ENCODE results near the gene FKBP2.

FKBP2 gene

GRCh38 chr11:64266339-64266738, 25.4 kb downstream of the FKBP2 start:
- H3K27ac Mint-ChIP-seq: no peak overlapping the region
- no peaks in the 10 kb centered on the region for H3K9me3 Mint-ChIP-seq
- no peak for DNase-seq
- H3K36me3 Mint-ChIP-seq (ENCODE audit: low read depth): peaks cover 51% of the 10 kb centered on the region
- H3K27me3 Mint-ChIP-seq: no peaks in the 10 kb centered on the region
- H3K4me3 Mint-ChIP-seq: no peak overlapping the region
- H3K4me1 Mint-ChIP-seq (ENCODE audit: low read depth): peaks cover 15% of the 10 kb centered on the region

- Mint-ChIP-seq H3K27ac (peak overlapping the region; percentile 99), H3K4me1 (ENCODE audit: low read depth) (peaks cover 22% of the 10 kb centered on the region), H3K4me3 (no peak overlapping the region), H3K36me3 (ENCODE audit: low read depth) (peaks cover 48% of the 10 kb centered on the region), H3K9me3 (no peaks in the 10 kb centered on the region), H3K27me3 (no peaks in the 10 kb centered on the region)
- DNase-seq: no peak
These were observed 26.5 kb downstream of the FKBP2 start for GRCh38 chr11:64267207-64267945.

- Mint-ChIP-seq H3K4me3 (peak overlapping the region; percentile 98), H3K4me1 (ENCODE audit: low read depth) (peaks cover 25% of the 10 kb centered on the region)
- DNase-seq: no peak
These were observed 27.4 kb downstream of the FKBP2 start for GRCh38 chr11:64268025-64268892.

GRCh38 chr11:64268893-64269539, 28.1 kb downstream of the FKBP2 start:
- Mint-ChIP-seq H3K36me3 (ENCODE audit: low read depth) (peaks cover 42% of the 10 kb centered on the region), H3K27ac (peak overlapping the region; percentile 99), H3K4me3 (peak overlapping the region; percentile 98), H3K9me3 (no peaks in the 10 kb centered on the region), H3K27me3 (no peaks in the 10 kb centered on the region), H3K4me1 (ENCODE audit: low read depth) (peaks cover 25% of the 10 kb centered on the region)
- DNase-seq: peak; percentile 45

More at GRCh38 chr11:64268025-64268892, 27.4 kb downstream of the FKBP2 start:
- Mint-ChIP-seq H3K27me3 (no peaks in the 10 kb centered on the region), H3K27ac (peak overlapping the region; percentile 99), H3K9me3 (no peaks in the 10 kb centered on the region), H3K36me3 (ENCODE audit: low read depth) (peaks cover 42% of the 10 kb centered on the region)

GRCh38 chr11:64269540-64270220, 28.8 kb downstream of the FKBP2 start:
- Mint-ChIP-seq H3K4me1 (ENCODE audit: low read depth) (peaks cover 25% of the 10 kb centered on the region), H3K36me3 (ENCODE audit: low read depth) (peaks cover 39% of the 10 kb centered on the region), H3K4me3 (peak overlapping the region; percentile 98), H3K27me3 (no peaks in the 10 kb centered on the region), H3K27ac (peak overlapping the region; percentile 99), H3K9me3 (no peaks in the 10 kb centered on the region)
- DNase-seq: peak; percentile 99

GRCh38 chr11:64275031-64275800, 34.3 kb downstream of the FKBP2 start:
- Mint-ChIP-seq H3K4me1 (ENCODE audit: low read depth) (peaks cover 14% of the 10 kb centered on the region), H3K27ac (no peak overlapping the region), H3K4me3 (no peak overlapping the region), H3K36me3 (ENCODE audit: low read depth) (peaks cover 43% of the 10 kb centered on the region), H3K9me3 (no peaks in the 10 kb centered on the region), H3K27me3 (no peaks in the 10 kb centered on the region)
- no peak for DNase-seq

GRCh38 chr11:64275841-64276240, 34.9 kb downstream of the FKBP2 start:
- no peak for DNase-seq
- H3K4me3 Mint-ChIP-seq: no peak overlapping the region
- H3K27me3 Mint-ChIP-seq: no peaks in the 10 kb centered on the region
- H3K36me3 Mint-ChIP-seq (ENCODE audit: low read depth): peaks cover 39% of the 10 kb centered on the region
- peaks cover 14% of the 10 kb centered on the region for H3K4me1 Mint-ChIP-seq (ENCODE audit: low read depth)
- H3K27ac Mint-ChIP-seq: peak overlapping the region; percentile 44
- H3K9me3 Mint-ChIP-seq: no peaks in the 10 kb centered on the region

- no peak overlapping the region for H3K27ac Mint-ChIP-seq
- no peaks in the 10 kb centered on the region for H3K9me3 Mint-ChIP-seq
- H3K27me3 Mint-ChIP-seq: no peaks in the 10 kb centered on the region
- peaks cover 45% of the 10 kb centered on the region for H3K36me3 Mint-ChIP-seq (ENCODE audit: low read depth)
- H3K4me1 Mint-ChIP-seq (ENCODE audit: low read depth): peaks cover 12% of the 10 kb centered on the region
- H3K4me3 Mint-ChIP-seq: no peak overlapping the region
- no peak for DNase-seq
These were observed 35.9 kb downstream of the FKBP2 start for GRCh38 chr11:64276653-64277431.

GRCh38 chr11:64278576-64279190, 37.8 kb downstream of the FKBP2 start:
- Mint-ChIP-seq H3K27me3 (no peaks in the 10 kb centered on the region), H3K4me1 (ENCODE audit: low read depth) (peaks cover 11% of the 10 kb centered on the region), H3K27ac (no peak overlapping the region), H3K36me3 (ENCODE audit: low read depth) (peaks cover 47% of the 10 kb centered on the region), H3K4me3 (no peak overlapping the region), H3K9me3 (no peaks in the 10 kb centered on the region)
- DNase-seq: no peak

- Mint-ChIP-seq H3K4me1 (ENCODE audit: low read depth) (peaks cover 25% of the 10 kb centered on the region), H3K9me3 (no peaks in the 10 kb centered on the region), H3K27ac (no peak overlapping the region), H3K4me3 (no peak overlapping the region), H3K27me3 (no peaks in the 10 kb centered on the region), H3K36me3 (ENCODE audit: low read depth) (peaks cover 28% of the 10 kb centered on the region)
- no peak for DNase-seq
These were observed 41.3 kb downstream of the FKBP2 start for GRCh38 chr11:64281957-64282770.

GRCh38 chr11:64283092-64283491, 42.2 kb downstream of the FKBP2 start:
- no peaks in the 10 kb centered on the region for H3K27me3 Mint-ChIP-seq
- H3K4me1 Mint-ChIP-seq (ENCODE audit: low read depth): peaks cover 25% of the 10 kb centered on the region
- peaks cover 26% of the 10 kb centered on the region for H3K36me3 Mint-ChIP-seq (ENCODE audit: low read depth)
- no peak for DNase-seq
- no peaks in the 10 kb centered on the region for H3K9me3 Mint-ChIP-seq
- peak overlapping the region; percentile 97 for H3K27ac Mint-ChIP-seq
- H3K4me3 Mint-ChIP-seq: peak overlapping the region; percentile 84
